ENCODE results near the gene GNAT3.

The GNAT3 gene

GRCh38 chr7:80493121-80493849, 18.6 kb downstream of the GNAT3 start:
- no peak for TF ChIP-seq CTCF (IDR thresholded peaks at IDR 0.05; ENCODE audit: low read depth, low read length)
- no peak for DNase-seq (ENCODE audit: extremely low read depth, low read depth)

DNA sequence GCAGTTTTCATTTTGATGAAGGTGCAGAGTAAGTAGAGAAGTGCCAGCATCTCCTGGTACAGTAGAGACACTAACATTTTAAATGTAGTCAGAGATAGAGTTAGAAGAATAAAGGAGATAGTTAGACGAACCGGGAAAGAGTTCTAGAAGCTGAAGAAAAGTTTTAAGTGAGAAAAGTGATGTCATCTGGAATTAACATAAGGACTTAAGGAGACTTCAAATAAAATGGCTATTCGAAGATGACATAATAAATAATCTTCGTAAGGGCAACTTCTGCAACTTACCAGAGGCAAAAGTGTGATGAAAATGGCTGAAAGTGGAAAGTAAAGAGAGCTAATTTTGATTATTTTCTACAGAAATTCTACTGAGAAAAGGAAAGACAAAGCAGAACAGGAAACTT, 20.4 kb downstream of the GNAT3 start:
- DNase-seq (ENCODE audit: extremely low read depth, low read depth) = no peak
- TF ChIP-seq CTCF (IDR thresholded peaks at IDR 0.05; ENCODE audit: low read depth, low read length) = no peak

GRCh38 chr7:80488851-80489370, 23.0 kb downstream of the GNAT3 start:
- TF ChIP-seq CTCF (IDR thresholded peaks at IDR 0.05; ENCODE audit: low read depth, low read length) = no peak
- no peak for DNase-seq (ENCODE audit: extremely low read depth, low read depth)

DNA sequence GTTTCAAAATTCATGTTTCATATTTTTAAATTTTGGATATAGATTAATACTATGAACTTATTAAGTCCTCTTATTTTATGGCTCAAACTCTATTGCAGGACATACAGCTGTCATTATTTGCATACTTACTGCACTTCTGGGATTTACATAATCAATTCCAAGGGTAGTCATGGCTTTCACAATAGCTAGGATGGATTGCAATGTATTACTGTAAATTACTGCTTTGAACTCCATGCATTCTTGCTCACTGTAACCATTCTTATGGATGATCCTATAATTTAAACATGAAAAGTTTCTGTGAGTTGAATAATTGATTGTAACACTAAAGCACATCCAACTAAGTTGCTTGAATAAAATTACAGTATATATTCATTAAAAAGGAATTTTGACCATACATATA, 23.5 kb downstream of the GNAT3 start:
- no peak for TF ChIP-seq CTCF (IDR thresholded peaks at IDR 0.05; ENCODE audit: low read depth, low read length)
- no peak for DNase-seq (ENCODE audit: extremely low read depth, low read depth)

- DNase-seq (ENCODE audit: extremely low read depth, low read depth) = no peak
- TF ChIP-seq CTCF (IDR thresholded peaks at IDR 0.05; ENCODE audit: low read depth, low read length) = no peak
Observed at GRCh38 chr7:80485721-80486120, 26.1 kb downstream of the GNAT3 start.

DNA sequence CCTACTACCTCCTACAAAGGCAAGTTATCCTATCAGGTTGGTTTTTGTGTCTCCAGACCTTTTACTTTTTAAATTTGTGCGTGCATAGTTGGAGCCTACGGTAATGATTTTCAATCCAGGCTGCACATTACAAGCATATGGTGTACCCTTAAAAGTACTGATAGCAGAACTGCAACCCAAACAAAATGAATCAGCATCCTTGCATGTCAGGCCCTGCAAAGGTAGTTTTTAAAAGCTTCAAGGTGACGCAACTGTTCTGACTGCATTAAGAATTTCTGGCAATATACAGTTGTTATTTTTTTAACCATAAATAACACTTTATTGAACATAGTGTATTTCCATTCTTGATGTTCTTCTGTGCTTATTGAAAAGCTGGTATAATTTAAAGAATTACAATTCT, 28.9 kb downstream of the GNAT3 start:
- no peak for TF ChIP-seq CTCF (IDR thresholded peaks at IDR 0.05; ENCODE audit: low read depth, low read length)
- DNase-seq (ENCODE audit: extremely low read depth, low read depth) = no peak

- no peak for TF ChIP-seq CTCF (IDR thresholded peaks at IDR 0.05; ENCODE audit: low read depth, low read length)
- no peak for DNase-seq (ENCODE audit: extremely low read depth, low read depth)
Observed at GRCh38 chr7:80481196-80481884, 30.5 kb downstream of the GNAT3 start.
